Duodenal mucosa (tissue), 2 donors: ENCODE measurements around the gene CPE.

Source experiments
- H3K27ac ChIP-seq: one replicate; pipeline ENCODE4 v1.7.0; 2013; ENCODE audit warnings: low read depth, low read length
- H3K27me3 ChIP-seq, 2 donors: one replicate each; pipeline ENCODE4 v1.7.0; 2013; ENCODE audit warnings: low read length in 2 of 2, control low read depth in 1 of 2; ENCODE audit not compliant: insufficient read depth in 2 of 2, control insufficient read depth in 1 of 2
- H3K36me3 ChIP-seq, 2 donors: one replicate each; pipeline ENCODE4 v1.7.0; 2013; ENCODE audit warnings: low read length in 2 of 2, control low read depth in 1 of 2; ENCODE audit not compliant: insufficient read depth in 2 of 2, control insufficient read depth in 1 of 2
- H3K4me1 ChIP-seq, 2 donors: one replicate each; pipeline ENCODE4 v1.7.0; 2013; ENCODE audit warnings: low read length in 2 of 2, control low read depth in 1 of 2; ENCODE audit not compliant: insufficient read depth in 2 of 2, control insufficient read depth in 1 of 2
- H3K4me3 ChIP-seq, 2 donors: one replicate each; pipeline ENCODE4 v1.7.0; 2013; ENCODE audit warnings: low read length in 2 of 2, low read depth in 1 of 2
- H3K9ac ChIP-seq, 2 donors: one replicate each; pipeline ENCODE4 v1.7.0; 2013; ENCODE audit warnings: low read length in 2 of 2, low read depth in 1 of 2
- H3K9me3 ChIP-seq, 2 donors: one replicate each; pipeline ENCODE4 v1.7.0; 2013; ENCODE audit warnings: low read length in 2 of 2, control low read depth in 1 of 2; ENCODE audit not compliant: control insufficient read depth in 1 of 2

The CPE gene

DNA sequence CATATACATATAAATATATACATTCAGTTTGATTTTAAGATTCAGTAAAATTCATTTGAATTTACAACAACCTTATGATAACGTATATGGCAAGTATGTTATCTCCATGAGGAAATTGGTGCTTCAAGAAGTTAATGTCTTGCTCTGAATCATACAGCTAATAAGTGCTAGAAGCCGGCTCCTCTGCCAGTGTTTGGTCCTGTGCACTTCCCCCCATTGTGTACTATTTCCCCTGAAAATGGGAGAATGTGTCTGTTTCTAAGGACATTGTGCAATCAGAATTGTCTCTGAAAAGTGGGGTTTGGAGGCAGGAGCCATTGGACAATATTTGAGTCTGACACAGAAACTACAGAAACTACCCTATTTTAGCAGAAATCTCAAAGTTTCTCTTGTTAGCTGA, 135.9 kb downstream of the CPE start:
- no peak overlapping the region for H3K27ac ChIP-seq
- no peaks in the 10 kb centered on the region for H3K36me3 ChIP-seq
- H3K9me3 ChIP-seq = no peaks in the 10 kb centered on the region
- H3K9ac ChIP-seq = no peak overlapping the region
- no peaks in the 10 kb centered on the region for H3K27me3 ChIP-seq
- no peaks in the 10 kb centered on the region for H3K4me1 ChIP-seq
- no peak overlapping the region for H3K4me3 ChIP-seq

DNA sequence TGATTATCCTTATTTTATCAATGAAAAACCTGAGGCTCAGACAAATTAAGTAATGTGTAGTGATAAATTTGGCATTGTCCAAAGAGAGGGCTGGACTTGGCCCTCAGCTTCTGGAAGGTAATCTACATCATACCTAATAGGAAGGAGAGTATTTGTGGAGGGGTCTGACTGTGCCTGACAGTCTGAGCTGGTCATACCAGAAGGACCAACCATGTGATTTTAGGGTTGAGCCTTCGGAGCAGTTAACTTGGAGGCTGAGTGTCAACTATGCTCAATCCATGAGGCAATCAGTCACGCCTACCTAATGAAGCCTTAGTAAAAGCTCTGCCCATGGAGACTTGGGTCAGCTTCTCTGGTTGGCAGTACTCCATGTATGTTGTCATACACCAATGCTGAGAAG, 136.4 kb downstream of the CPE start:
- Histone ChIP-seq H3K4me3 (no peak overlapping the region), H3K9ac (no peak overlapping the region), H3K36me3 (no peaks in the 10 kb centered on the region), H3K9me3 (no peaks in the 10 kb centered on the region), H3K27me3 (no peaks in the 10 kb centered on the region), H3K27ac (no peak overlapping the region), H3K4me1 (no peaks in the 10 kb centered on the region)

DNA sequence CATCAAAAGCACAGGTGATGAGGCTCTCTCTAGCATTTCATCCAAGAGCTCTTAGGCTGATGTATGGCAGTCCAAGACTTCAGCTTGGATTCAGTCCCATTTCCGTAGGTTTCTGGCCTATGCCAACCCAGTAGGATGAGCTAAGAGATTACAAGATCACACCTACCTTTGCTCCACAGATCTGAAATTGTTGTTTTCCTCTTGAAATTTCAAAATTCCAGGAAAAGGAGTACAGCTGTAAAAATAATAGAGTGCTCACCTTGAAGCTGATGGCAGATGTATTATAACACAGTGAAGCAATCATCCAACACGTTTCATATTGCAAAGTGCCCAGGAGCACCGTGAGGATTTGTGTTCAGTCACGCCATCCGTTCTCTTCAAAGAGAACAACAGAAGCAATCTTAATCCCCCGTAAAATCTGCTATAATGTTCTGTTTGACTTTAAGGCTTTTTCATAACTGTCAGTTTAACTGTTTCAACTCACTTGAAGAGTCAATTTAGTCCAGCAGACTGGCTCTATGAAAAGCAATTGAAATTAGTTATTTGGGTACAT, 137.5 kb downstream of the CPE start:
- Histone ChIP-seq H3K9me3 (no peaks in the 10 kb centered on the region), H3K4me1 (no peaks in the 10 kb centered on the region), H3K27me3 (no peaks in the 10 kb centered on the region), H3K36me3 (no peaks in the 10 kb centered on the region), H3K9ac (no peak overlapping the region), H3K4me3 (no peak overlapping the region), H3K27ac (no peak overlapping the region)

DNA sequence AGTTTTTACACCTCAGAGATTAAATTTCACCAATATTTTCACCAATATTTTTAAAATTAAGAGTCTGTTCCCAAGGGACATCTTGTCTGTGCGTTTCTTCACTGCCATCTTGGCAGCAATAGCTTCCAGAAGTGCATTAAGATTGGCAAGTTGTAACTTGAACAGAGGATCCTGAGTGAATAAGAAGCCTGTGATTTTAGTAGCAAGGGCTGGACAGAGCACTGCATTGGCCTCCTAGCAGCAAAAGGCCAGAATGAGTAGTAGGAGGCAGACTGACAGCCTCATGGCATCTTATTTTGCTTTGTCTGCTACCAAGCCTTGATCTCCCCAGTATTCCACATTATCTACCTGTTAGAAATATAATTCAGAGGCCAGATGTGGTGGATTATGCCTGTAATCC, 138.4 kb downstream of the CPE start:
- no peak overlapping the region for H3K27ac ChIP-seq
- H3K4me1 ChIP-seq = no peaks in the 10 kb centered on the region
- no peak overlapping the region for H3K4me3 ChIP-seq
- no peaks in the 10 kb centered on the region for H3K27me3 ChIP-seq
- no peaks in the 10 kb centered on the region for H3K9me3 ChIP-seq
- H3K9ac ChIP-seq = no peak overlapping the region
- no peaks in the 10 kb centered on the region for H3K36me3 ChIP-seq

DNA sequence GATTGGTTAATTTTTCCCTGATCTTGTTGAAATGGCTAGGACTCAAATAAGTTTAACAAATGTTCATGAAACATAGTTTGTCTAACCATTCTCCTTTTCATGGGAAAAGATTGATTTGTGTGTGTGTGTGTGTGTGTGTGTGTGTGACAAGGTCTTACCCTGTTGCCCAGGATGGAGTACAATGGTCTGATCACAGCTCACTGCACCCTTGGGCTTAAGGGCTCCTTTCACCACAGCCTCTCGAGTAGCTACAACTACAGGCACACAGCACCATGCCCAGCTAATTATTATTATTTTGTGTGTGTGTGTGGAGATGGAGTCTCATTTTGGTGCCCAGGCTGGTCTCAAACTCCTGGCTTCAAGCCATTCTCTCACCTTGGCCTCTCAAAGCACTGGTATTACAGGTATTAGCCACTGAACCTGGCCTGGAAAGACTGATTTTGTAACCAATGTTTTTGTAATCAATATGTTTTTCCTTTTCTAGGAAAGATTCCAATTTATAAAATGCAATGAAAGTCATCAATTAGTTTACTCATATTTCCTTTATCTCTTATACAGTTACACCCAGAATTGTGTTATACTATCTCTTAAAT, 139.3 kb downstream of the CPE start:
- H3K9ac ChIP-seq = no peak overlapping the region
- H3K4me3 ChIP-seq = no peak overlapping the region
- H3K9me3 ChIP-seq = no peaks in the 10 kb centered on the region
- H3K27ac ChIP-seq = no peak overlapping the region
- H3K36me3 ChIP-seq = no peaks in the 10 kb centered on the region
- H3K4me1 ChIP-seq = no peaks in the 10 kb centered on the region
- no peaks in the 10 kb centered on the region for H3K27me3 ChIP-seq

DNA sequence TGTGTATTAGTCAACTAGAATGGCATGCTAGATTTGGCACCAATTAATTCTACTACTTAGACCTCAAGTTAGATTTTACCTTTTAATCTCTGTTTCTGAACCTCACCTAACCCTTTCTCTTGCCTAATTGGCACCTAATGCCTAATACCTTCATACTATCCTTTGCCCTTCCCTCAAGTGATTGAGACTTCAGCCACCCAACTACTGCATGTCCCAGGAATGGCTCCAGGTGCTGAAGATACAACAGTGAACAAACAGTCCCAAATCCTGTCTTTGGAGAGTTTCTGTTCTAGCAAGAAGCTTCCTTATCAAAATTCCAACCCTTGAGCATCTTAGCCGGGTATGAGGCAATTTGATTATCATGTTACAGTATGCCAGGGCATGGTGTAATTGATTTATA, 139.9 kb downstream of the CPE start:
- no peak overlapping the region for H3K27ac ChIP-seq
- H3K9ac ChIP-seq = no peak overlapping the region
- H3K27me3 ChIP-seq = no peaks in the 10 kb centered on the region
- H3K9me3 ChIP-seq = no peaks in the 10 kb centered on the region
- no peak overlapping the region for H3K4me3 ChIP-seq
- no peaks in the 10 kb centered on the region for H3K36me3 ChIP-seq
- H3K4me1 ChIP-seq = no peaks in the 10 kb centered on the region

DNA sequence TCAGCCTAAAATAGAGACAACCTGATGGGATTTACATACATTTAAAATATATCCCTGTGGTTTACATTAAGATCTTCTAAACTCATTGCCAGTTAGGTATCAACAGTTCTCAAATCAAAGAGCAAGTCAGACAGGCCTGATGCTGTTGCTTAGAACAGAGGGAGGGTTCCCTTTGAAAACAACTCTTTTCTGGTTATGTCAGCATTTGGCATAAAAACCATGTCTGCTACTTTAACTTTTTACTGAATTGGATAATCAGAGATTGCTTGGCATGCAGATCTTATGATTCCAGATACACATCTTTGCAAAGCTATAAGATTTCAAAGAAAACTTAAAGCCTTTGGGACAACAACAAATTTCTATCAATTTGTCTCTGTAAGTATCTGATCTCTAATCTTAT, 140.8 kb downstream of the CPE start:
- Histone ChIP-seq H3K4me3 (no peak overlapping the region), H3K9ac (no peak overlapping the region), H3K9me3 (no peaks in the 10 kb centered on the region), H3K4me1 (no peaks in the 10 kb centered on the region), H3K27ac (no peak overlapping the region), H3K36me3 (no peaks in the 10 kb centered on the region), H3K27me3 (no peaks in the 10 kb centered on the region)

DNA sequence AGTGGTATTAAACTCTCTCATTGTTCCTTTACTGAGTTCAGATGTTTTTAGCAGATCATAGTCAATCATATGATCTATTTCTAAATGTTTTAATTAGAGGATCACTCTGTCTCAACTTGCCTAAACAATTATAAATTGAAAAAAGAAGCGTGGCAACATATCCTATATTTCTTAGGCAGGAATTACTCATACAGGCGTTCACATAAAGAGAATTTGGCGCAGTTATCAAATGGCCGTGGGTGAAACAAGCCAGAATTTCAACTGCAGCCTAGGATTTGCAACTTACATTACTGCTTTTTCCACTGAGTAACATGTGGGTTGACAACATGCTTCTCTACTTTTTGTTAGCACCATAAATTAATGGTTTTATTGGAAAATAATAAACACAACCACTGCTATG, 141.3 kb downstream of the CPE start:
- Histone ChIP-seq H3K36me3 (no peaks in the 10 kb centered on the region), H3K4me1 (no peaks in the 10 kb centered on the region), H3K9me3 (no peaks in the 10 kb centered on the region), H3K9ac (no peak overlapping the region), H3K27ac (no peak overlapping the region), H3K4me3 (no peak overlapping the region), H3K27me3 (no peaks in the 10 kb centered on the region)

DNA sequence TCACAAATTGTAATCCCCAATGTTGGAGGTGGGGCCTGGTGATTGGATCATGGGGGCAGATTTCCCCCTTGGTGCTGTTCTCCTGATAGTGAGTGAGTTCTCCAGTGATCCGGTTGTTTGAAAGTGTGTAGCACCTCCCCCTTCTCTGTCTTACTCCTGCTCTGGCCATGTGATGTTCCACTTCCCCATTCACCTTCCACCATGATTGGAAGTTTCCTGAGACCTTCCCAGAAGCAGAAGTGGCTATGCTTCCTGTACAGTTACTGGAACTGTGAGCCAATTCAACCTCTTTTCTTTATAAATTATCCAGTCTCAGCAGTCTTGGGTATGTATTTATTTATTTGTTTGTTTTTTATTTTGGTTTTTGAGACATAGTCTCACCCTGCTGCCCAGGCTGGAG, 143.2 kb downstream of the CPE start:
- H3K4me3 ChIP-seq = no peak overlapping the region
- no peaks in the 10 kb centered on the region for H3K9me3 ChIP-seq
- no peak overlapping the region for H3K9ac ChIP-seq
- no peak overlapping the region for H3K27ac ChIP-seq
- H3K27me3 ChIP-seq = no peaks in the 10 kb centered on the region
- no peaks in the 10 kb centered on the region for H3K36me3 ChIP-seq
- no peaks in the 10 kb centered on the region for H3K4me1 ChIP-seq

DNA sequence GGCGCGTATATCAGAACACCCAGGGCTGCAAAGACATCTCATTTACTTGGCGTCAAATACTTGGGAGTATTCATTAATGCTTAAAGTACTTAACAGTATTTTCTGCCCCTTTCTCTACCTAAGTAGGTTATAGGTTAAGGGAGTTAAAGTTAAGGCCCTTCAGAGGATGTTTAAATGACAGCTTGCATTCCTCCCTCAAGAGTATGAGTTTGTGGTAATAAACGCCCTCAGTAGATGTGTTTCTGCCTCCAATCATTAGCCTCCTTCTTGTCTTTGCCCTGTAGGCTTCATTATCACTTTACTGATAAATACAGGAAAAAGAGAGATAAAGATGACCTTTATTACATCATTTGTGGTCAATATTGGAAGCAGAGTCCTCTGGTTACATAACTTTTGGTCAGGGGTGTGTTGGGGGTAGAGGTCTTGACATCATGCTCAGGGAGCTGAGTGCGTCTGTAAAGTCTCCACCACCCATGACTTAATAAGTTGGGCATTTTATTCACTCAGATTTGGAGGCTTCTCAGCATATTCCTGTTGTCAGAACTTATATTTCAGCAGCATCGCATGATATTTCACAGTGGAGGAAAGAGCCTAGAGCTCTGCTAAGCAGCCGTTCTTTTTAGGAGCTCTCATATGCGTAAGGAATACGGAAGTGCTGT, 145.9 kb downstream of the CPE start:
- no peaks in the 10 kb centered on the region for H3K4me1 ChIP-seq
- H3K27me3 ChIP-seq = no peaks in the 10 kb centered on the region
- no peaks in the 10 kb centered on the region for H3K36me3 ChIP-seq
- no peak overlapping the region for H3K27ac ChIP-seq
- no peak overlapping the region for H3K9ac ChIP-seq
- no peaks in the 10 kb centered on the region for H3K9me3 ChIP-seq
- no peak overlapping the region for H3K4me3 ChIP-seq
